ENCODE measurements around the gene C1QTNF4. TPM values are rescaled to one million over a fixed set of nuclear protein-coding genes. Genes with fewer than 3 reads are reported as not detected.

The C1QTNF4 gene
- polyA plus RNA-seq, 1 experiment: 0.05 TPM

- H3K4me3 ChIP-seq (ENCODE audit: low read depth, low read length): no peak overlapping the region
- no peaks in the 10 kb centered on the region for H3K36me3 ChIP-seq (ENCODE audit: control insufficient read depth, insufficient read depth, low read length)
- H3K27me3 ChIP-seq (ENCODE audit: control insufficient read depth, insufficient read depth, low read length): no peaks in the 10 kb centered on the region
- no peak for TF ChIP-seq CTCF (IDR thresholded peaks at IDR 0.05; ENCODE audit: insufficient read depth, low read depth, low read length)
- DNase-seq (ENCODE audit: low read depth): no peak
- CTCF ChIA-PET: interaction anchor here (0.7 to 3.7 kb wide), 6 partner anchors 9 to 233 kb away, joined by 3 to 20 read pairs (median 6); no protein-coding TSS in a partner anchor
- POLR2A ChIA-PET: interaction anchor here (1.0 kb wide), 1 partner anchor 110 kb away, joined by 3 read pairs; no protein-coding TSS in a partner anchor
These were observed 12.5 kb upstream of the C1QTNF4 start for GRCh38 chr11:47606731-47607130.

- TF ChIP-seq CTCF (IDR thresholded peaks at IDR 0.05; ENCODE audit: insufficient read depth, low read depth, low read length): no peak
- CTCF ChIA-PET: interaction anchor here (1.0 to 3.7 kb wide), 3 partner anchors 12 to 220 kb away, joined by 3 to 20 read pairs (median 3); no protein-coding TSS in a partner anchor
- Histone ChIP-seq H3K4me3 (ENCODE audit: low read depth, low read length) (no peak overlapping the region), H3K36me3 (ENCODE audit: control insufficient read depth, insufficient read depth, low read length) (no peaks in the 10 kb centered on the region; the same call in 1 of the 2 replicates), H3K27me3 (ENCODE audit: control insufficient read depth, insufficient read depth, low read length) (no peaks in the 10 kb centered on the region)
- POLR2A ChIA-PET: no interaction called here
- DNase-seq (ENCODE audit: low read depth): no peak
These were observed 11.7 kb upstream of the C1QTNF4 start for GRCh38 chr11:47605921-47606320.

- no peak for TF ChIP-seq CTCF (IDR thresholded peaks at IDR 0.05; ENCODE audit: insufficient read depth, low read depth, low read length)
- CTCF ChIA-PET: interaction anchor here (1.6 kb wide), 1 partner anchor 14 kb away, joined by 5 read pairs; no protein-coding TSS in a partner anchor
- DNase-seq (ENCODE audit: low read depth): no peak
- Histone ChIP-seq H3K36me3 (ENCODE audit: control insufficient read depth, insufficient read depth, low read length) (no peaks in the 10 kb centered on the region; the same call in 1 of the 2 replicates), H3K4me3 (ENCODE audit: low read depth, low read length) (no peak overlapping the region), H3K27me3 (ENCODE audit: control insufficient read depth, insufficient read depth, low read length) (no peaks in the 10 kb centered on the region)
- POLR2A ChIA-PET: no interaction called here
These were observed 9.1 kb upstream of the C1QTNF4 start for GRCh38 chr11:47603295-47603694.

- CTCF ChIA-PET: interaction anchor here (1.0 to 1.5 kb wide), 2 partner anchors 22 to 39 kb away, joined by 3 to 5 read pairs; no protein-coding TSS in a partner anchor
- no peak for DNase-seq (ENCODE audit: low read depth)
- no peaks in the 10 kb centered on the region; the same call in 1 of the 2 replicates for H3K36me3 ChIP-seq (ENCODE audit: control insufficient read depth, insufficient read depth, low read length)
These were observed 5.7 kb upstream of the C1QTNF4 start for GRCh38 chr11:47599902-47600301.

GRCh38 chr11:47595967-47596366 is 1.8 kb upstream of the C1QTNF4 start:
- ChIA-PET CTCF (interaction anchor here (1.2 kb wide), 1 partner anchor 12 kb away, joined by 5 read pairs; no protein-coding TSS in a partner anchor), POLR2A (no interaction called here)
- Histone ChIP-seq H3K36me3 (ENCODE audit: control insufficient read depth, insufficient read depth, low read length) (no peaks in the 10 kb centered on the region), H3K4me3 (ENCODE audit: low read depth, low read length) (no peak overlapping the region), H3K27me3 (ENCODE audit: control insufficient read depth, insufficient read depth, low read length) (peaks cover 37% of the 10 kb centered on the region)
- TF ChIP-seq CTCF (IDR thresholded peaks at IDR 0.05; ENCODE audit: insufficient read depth, low read depth, low read length): no peak
- no peak for DNase-seq (ENCODE audit: low read depth)

More at GRCh38 chr11:47599902-47600301, 5.7 kb upstream of the C1QTNF4 start:
- no peak for TF ChIP-seq CTCF (IDR thresholded peaks at IDR 0.05; ENCODE audit: insufficient read depth, low read depth, low read length)
- no peak overlapping the region for H3K4me3 ChIP-seq (ENCODE audit: low read depth, low read length)
- peaks cover 7% of the 10 kb centered on the region for H3K27me3 ChIP-seq (ENCODE audit: control insufficient read depth, insufficient read depth, low read length)
- POLR2A ChIA-PET: no interaction called here

All from BJ (cell line).